ENCODE results near the gene INF2.

- no peak for TF ChIP-seq REST (IDR thresholded peaks at IDR 0.05; ENCODE audit: insufficient replicate concordance, low read depth)
- TF ChIP-seq CTCF (IDR thresholded peaks at IDR 0.05; ENCODE audit: insufficient read depth, low read length): no peak
- TF ChIP-seq GABPA (IDR thresholded peaks at IDR 0.05; ENCODE audit: low read depth): no peak
Observed at GRCh38 chr14:104712881-104713734, 23.7 kb downstream of the INF2 start.
